DMS153 (cell line): Measurements from ENCODE around the gene WWC1.
"Not testable (repeated sequence)": the region's sequence is repeated elsewhere in the genome, so short reads cannot be mapped to it uniquely, and the experiment has no call there.

Experiments used
- DNase-seq: peaks from one replicate; lab custom pipeline; 2025; lab: John Stamatoyannopoulos, UW

Gene WWC1

GRCh38 chr5:168308976-168309598 lies 17.6 kb downstream of the WWC1 start:
- DNase-seq: no peak

DNA sequence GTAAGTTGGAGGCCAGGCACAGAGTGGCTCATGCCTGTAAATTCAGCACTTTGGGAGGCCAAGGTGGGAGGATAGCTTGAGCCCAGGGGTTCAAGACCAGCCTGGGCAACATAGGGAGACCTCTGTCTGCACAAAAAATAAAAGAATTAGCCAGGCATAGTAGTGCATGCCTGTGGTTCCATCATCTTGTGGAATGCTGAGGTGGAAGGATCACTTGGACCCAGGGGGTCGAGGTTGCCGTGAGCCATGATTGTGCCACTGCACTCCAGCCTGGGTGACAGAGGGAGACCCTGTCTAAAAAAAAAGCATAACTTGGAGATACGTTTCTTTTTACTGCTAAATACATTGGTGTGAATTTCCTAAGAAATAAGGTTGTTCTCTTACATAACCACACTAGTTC lies 19.1 kb downstream of the WWC1 start:
- not testable (repeated sequence) for DNase-seq

GRCh38 chr5:168311061-168311566 lies 19.7 kb downstream of the WWC1 start:
- DNase-seq: peak; percentile 23

DNA sequence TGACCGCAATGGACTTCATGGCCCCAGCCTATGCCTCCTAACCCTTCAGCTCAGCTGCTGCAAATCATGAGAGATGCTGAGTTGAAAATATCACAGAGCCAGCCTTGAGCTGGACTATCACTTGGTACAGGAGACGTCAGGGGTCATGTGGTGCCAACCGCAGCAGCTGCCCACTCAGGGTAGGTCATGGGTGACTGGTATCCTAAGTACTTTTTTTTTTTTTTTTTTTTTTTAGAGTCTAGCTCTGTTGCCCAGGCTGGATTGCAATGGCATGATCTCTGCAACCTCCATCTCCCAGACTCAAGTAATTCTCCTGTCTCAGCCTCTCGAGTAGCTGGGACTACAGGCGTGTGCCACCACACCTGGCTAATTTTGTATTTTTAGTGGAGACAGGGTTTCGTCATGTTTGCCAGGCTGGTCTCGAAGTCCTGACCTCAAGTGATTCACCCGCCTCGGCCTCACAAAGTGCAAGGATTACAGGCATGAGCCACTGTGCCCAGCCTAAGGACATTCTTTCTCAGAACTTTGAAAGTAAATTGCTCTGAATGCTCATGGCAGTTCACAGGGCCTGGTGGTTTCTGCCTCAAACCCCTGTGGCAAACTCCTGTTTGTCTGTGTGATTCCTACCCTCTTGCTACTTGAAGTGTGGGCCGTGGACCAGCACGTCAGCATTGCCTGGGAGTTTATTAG lies 21.3 kb downstream of the WWC1 start:
- no peak for DNase-seq

GRCh38 chr5:168313596-168314204 lies 22.3 kb downstream of the WWC1 start:
- no peak for DNase-seq

- DNase-seq: no peak
Observed at GRCh38 chr5:168314735-168315411, 23.4 kb downstream of the WWC1 start.

- DNase-seq: no peak
Observed at GRCh38 chr5:168315416-168316138, 24.1 kb downstream of the WWC1 start.

DNA sequence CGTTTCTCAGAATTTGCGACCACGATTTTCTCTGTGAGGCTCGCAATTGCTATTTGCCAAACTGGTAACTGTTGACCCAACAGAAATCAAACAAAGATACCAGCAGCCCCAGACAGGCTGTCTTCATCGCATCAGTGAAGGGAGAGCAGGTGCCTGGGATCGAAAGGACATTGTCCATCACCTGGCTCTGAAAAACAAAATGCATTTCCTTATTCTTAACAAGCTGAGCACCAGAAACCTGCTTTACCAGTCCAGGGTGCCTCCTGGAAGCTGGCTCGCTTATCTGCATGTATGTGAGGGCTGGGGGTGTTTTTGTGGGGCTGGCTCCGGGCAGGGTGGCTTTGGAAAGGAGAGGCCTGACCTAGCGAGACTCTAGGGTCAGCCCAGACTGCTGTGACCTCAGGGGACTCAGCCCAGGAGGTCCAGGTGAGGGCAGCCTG lies 24.7 kb downstream of the WWC1 start:
- DNase-seq: peak; percentile 86

DNA sequence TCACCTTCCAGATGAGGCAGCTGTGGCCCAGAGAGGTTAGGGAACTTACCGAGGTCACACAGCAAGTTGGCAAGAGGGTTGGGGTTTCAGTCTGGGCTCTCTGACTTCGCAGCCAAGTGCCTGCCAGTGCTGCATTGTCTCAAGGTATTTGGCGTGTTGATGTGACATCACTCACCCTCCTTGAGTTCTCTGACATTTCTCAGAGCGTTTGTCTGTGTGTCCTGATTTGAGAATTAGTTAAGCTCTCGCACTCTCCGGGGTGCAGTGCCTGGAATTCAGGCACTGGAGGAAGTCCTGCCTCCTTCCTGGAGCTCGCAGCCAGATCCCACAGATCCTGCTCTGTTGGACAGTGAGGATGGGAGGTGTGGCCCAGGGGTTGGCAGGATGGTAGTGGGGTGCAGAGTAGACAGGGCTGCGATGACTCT lies 25.7 kb downstream of the WWC1 start:
- DNase-seq: no peak

GRCh38 chr5:168317521-168318147 lies 26.2 kb downstream of the WWC1 start:
- peak; percentile 54 for DNase-seq

DNA sequence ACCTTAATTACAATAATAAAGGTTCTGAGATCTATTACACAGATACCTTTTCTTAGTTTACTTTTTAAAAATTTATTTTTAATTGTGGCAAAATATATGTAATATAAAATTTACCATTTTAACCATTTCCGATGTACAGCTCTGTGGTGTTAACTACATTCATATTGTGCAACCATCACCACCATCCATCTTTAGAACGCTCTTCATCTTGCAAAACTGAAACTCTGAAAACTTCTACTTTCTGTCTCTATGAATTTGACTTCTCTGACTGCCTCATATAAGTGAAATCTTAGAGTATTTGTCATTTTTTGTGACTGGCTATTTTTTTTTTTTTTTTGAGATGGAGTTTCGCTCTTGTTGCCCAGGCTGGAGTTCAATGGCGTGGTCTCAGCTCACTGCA lies 26.8 kb downstream of the WWC1 start:
- DNase-seq: no peak

DNA sequence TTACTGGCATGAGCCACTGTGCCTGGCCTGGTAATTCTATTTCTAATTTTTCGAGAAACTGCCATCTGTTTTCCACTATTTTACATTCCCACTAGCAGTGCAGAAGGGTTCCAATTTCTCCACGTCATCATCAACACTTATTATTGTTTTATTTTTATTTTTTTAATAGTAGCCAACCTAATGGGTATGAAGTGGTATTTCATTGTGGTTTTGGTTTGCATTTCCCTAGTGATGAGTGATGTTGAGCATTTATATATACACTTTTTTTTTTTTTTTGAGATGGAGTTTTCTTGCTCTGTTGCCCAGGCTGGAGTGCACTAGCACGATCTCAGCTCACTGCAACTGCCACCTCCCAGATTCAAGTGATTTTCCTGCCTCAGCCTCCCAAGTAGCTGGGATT lies 28.3 kb downstream of the WWC1 start:
- DNase-seq: no peak

- DNase-seq: no peak
Observed at GRCh38 chr5:168320805-168321204, 29.4 kb downstream of the WWC1 start.

DNA sequence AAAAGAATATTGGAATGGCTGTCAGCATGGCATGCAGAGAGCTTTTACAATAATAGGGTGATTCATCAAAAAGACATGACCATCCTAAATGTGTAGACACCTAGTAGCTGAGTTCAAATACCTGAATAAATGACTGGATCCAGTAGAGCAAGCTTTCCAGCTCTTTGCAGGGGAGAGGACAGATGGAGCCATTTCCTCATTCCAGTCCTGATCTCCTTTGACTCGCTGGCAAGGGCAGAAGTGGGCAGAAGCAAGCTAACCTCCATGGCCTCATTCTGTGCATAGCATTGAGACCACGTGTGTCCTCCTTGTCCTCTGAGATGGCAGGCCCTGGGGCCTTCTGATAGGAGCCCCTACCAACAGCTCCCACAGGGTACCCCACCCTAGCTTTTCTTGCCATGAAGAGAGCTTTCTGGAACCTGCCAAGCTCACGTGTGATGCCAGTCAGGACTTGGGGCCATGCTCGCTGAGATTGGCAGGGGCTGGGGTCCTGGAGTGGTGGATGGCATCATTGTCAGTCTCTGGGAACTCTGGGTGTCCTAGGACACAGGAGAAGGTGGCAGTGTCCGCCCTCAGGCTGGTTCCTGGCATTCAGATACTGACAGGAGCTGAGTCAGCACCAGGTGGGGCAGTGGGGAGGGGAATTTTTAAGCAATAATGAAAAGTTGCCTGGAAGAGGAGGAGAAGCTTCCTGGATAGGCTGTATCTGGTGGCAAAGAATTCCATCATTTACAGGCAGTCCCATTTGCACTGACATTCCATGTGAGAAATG lies 33.6 kb downstream of the WWC1 start:
- no peak for DNase-seq

GRCh38 chr5:168327019-168327421 lies 35.6 kb downstream of the WWC1 start:
- no peak for DNase-seq

DNA sequence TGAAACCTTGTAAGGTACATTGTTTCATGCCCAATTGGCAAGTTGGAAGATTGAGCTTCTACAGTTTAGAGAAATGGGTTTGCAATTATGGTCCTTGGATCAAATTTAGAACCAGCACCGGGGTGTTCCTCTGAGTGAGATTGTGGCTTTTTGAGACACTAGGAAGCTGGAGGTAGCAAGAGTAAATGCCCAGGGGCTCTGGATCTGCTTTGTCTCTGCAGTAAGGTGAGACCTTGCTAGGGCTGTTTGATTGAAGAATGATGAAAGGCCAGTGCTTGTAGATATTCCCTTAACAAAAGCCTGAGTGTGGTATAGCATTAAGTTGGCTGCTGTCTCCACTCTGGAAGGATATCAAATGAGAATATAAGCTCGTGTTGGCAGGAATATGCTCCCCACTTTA lies 36.0 kb downstream of the WWC1 start:
- no peak for DNase-seq

DNA sequence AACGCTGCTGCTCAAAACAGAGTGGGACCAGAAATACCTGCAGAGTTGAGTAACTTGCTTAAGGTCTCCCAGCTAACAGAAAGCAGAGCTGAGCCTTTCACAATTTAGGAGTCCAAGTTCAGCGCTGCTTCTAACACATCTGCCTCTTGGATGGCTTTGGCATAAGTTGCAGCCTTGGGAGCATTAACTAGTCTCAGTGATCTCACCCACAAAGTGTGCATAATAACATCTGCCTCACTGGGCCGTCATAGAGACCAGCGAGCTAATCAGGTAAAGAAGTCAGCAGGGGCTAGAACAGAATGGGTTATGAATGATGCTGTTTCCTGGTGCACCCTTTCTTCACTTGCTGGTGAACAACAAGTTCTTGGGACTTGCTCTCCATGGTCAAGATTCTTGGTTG lies 36.5 kb downstream of the WWC1 start:
- DNase-seq: no peak

DNA sequence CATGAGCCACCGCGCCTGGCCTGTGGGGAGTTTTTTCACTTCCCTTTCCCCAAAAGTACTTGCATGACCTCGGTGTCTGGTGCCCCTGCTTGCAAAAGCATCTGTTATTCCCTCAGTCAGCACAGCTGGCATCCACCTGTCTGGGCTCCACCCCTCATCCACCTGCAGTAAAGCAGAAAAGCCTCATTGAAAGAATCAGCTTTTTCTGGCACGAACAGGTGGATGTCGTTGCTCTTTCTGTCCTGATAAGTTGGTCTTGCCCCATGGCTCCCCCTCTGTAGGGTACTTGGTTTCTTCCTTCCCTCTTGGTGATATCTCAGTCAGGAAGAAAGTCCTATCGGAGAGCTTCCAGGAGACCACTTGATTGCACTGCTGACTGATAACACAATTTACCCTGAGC lies 37.4 kb downstream of the WWC1 start:
- DNase-seq: peak; percentile 67

DNA sequence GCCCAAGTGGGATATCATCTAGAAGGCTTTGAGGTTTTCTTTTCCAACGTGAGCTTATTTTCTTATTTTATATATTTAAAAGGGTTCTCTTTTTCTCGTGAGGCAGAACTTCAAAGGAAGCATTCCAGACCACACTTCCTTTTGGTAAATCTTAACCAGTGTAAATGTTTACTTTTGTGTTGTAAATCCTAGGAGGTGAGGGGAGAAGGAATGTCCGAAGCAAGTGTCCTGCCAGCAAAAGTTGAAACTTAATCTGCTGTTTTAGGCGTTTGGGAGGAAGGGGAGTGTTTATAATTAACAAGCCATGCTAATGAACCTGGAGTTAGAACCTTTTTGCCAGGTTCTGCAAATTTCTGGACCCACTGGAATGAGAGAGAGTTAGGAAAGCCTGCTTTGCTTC lies 37.9 kb downstream of the WWC1 start:
- DNase-seq: no peak

DNA sequence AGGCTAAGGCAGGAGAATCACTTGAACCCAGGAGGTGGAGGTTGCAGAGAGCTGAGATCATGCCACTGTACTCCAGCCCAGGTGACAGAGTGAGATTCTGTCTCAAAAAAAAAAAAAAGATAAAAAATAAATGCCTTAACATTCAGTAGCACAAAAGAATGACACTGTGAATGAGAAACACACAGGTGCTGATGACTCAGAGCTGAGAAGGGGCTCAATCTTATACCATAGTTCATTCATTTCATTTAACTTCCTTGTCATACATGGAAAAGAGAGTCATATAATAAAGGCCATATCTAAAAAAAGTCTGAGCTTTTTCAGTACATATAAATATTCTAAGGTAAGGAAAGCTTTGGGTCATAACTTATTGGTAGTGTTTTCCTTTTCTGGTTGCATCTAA lies 40.6 kb downstream of the WWC1 start:
- DNase-seq: no peak

- no peak for DNase-seq
Observed at GRCh38 chr5:168334280-168334679, 42.8 kb downstream of the WWC1 start.
